ENCODE measurements around the gene SFXN3. TPM values are rescaled to one million over a fixed set of nuclear protein-coding genes. Genes with fewer than 3 reads are reported as not detected.

SFXN3 gene
- total and polyA plus RNA-seq, 7 donors = 9.5 to 57.1 (median 17.5) TPM

DNA sequence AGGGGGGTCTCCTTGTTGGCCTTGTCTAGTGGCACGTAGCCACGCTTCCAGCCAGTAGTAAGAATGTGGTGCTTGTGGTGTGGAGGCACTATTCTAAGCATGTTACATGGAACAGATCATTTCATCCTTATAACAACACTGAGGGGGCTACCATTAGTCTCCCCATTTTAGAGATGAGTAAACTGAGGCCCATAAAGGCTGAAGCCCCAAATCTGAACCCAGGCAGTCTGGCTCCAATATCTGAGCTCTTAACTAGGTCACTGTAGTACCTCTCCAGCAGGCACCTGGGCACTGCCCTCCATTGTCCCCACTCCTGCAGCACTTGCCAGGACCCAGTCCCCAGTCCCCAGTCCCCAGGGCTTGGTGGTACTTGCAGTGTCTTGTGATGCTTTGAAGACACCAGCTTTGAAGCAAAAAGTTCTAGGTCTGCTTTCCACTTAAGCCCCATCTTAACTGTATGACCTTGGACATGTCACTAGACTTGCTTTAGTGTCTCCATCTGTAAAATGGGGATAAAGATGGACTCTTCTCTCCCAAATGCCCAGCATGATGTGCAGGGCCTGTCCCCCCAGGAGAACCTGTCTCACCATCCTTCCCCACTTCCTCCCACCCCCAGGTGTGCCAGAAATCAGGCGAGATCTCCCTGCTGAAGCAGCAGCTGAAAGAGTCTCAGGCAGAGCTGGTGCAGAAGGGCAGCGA is 25.0 kb upstream of the SFXN3 start:
- TF ChIP-seq, protein P1, sequence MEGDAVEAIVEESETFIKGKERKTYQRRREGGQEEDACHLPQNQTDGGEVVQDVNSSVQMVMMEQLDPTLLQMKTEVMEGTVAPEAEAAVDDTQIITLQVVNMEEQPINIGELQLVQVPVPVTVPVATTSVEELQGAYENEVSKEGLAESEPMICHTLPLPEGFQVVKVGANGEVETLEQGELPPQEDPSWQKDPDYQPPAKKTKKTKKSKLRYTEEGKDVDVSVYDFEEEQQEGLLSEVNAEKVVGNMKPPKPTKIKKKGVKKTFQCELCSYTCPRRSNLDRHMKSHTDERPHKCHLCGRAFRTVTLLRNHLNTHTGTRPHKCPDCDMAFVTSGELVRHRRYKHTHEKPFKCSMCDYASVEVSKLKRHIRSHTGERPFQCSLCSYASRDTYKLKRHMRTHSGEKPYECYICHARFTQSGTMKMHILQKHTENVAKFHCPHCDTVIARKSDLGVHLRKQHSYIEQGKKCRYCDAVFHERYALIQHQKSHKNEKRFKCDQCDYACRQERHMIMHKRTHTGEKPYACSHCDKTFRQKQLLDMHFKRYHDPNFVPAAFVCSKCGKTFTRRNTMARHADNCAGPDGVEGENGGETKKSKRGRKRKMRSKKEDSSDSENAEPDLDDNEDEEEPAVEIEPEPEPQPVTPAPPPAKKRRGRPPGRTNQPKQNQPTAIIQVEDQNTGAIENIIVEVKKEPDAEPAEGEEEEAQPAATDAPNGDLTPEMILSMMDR (IDR thresholded peaks at IDR 0.05) = no peak
- no peak for TF ChIP-seq POLR2AphosphoS5 (IDR thresholded peaks at IDR 0.05)
- TF ChIP-seq EP300 (IDR thresholded peaks at IDR 0.05) = no peak
- no peak for TF ChIP-seq POLR2A (IDR thresholded peaks at IDR 0.05)
- Histone ChIP-seq H3K4me1 (peaks cover 0 to 63% (median 57%) of the 10 kb centered on the region in 4 donors), H3K4me3 (no peak overlapping the region), H3K27ac (peak overlapping the region; percentile 45 to 72 (median 64)), H3K36me3 (peaks cover 17 to 53% (median 34%) of the 10 kb centered on the region in 4 donors), H3K9me3 (no peaks in the 10 kb centered on the region), H3K27me3 (no peaks in the 10 kb centered on the region)
- intact Hi-C loops (cut with DNase I) = no loop called here
- WGBS, 2 donors = 93 to 94% methylated on average over 4 of the region's 4 CpGs
- no peak for DNase-seq

DNA sequence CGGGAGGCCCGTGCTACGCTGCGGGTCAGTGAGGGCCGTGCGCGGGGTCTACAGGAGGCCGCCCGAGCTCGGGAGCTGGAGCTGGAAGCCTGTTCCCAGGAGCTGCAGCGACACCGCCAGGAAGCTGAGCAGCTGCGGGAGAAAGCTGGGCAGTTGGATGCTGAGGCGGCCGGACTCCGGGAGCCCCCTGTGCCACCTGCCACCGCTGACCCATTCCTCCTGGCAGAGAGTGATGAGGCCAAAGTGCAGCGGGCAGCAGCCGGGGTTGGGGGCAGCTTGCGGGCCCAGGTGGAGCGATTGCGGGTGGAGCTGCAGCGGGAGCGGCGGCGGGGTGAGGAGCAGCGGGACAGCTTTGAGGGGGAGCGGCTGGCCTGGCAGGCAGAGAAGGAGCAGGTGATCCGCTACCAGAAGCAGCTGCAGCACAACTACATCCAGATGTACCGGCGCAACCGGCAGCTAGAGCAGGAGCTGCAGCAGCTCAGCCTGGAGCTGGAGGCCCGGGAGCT is 24.4 kb upstream of the SFXN3 start:
- no peaks in the 10 kb centered on the region for H3K9me3 ChIP-seq

DNA sequence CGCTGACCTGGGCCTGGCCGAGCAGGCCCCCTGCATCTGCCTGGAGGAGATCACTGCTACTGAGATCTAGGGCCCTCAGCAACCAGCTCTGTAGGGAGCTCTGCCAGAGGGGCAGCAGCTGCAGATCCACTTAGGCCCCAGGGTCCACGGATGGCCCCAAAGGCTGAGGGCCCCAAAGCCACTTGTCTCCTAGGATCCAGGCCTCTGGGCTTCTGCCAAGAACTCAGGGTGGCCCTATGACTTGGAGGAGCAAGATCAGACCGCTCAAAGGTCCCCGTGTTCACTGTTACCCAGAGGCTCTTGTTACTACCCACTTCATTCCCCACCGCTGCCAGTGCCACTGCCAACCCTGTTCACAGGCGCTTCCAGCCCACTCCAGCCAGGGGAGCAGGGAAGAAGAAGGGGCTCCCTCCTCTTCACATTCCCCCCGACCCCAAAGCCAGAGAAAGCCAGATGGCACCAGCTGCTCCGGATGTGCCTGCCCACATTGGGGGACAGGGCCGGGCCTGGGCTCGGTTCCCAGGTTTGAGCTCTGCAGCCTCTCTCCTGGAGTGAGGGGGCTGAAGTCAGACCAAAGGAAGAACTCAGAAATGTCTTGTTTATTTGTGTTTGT is 23.8 kb upstream of the SFXN3 start:
- peaks cover 0 to 51% (median 47%) of the 10 kb centered on the region in 4 donors for H3K4me1 ChIP-seq
- H3K27me3 ChIP-seq = no peaks in the 10 kb centered on the region
- DNase-seq = peak; percentile 62
- H3K36me3 ChIP-seq = peaks cover 17 to 53% (median 34%) of the 10 kb centered on the region in 4 donors
- TF ChIP-seq POLR2AphosphoS5 (IDR thresholded peaks at IDR 0.05) = peak in 1 of 4 donors; percentile 7
- no peak for TF ChIP-seq POLR2A (IDR thresholded peaks at IDR 0.05)
- peak overlapping the region; percentile 45 to 72 (median 64) for H3K27ac ChIP-seq
- no peak overlapping the region for H3K4me3 ChIP-seq
- H3K9me3 ChIP-seq = no peaks in the 10 kb centered on the region
- intact Hi-C loops (cut with DNase I) = no loop called here
- 69 to 73% methylated on average over 11 of the region's 11 CpGs for WGBS, 2 donors

More for the DNA sequence above, 24.4 kb upstream of the SFXN3 start:
- Histone ChIP-seq H3K36me3 (peaks cover 17 to 53% (median 34%) of the 10 kb centered on the region in 4 donors), H3K27me3 (no peaks in the 10 kb centered on the region), H3K4me3 (no peak overlapping the region), H3K4me1 (peaks cover 0 to 56% (median 50%) of the 10 kb centered on the region in 4 donors), H3K27ac (peak overlapping the region; percentile 45 to 72 (median 64))
- peak; percentile 86 for DNase-seq
- TF ChIP-seq EP300 (IDR thresholded peaks at IDR 0.05) = no peak
- peak in 2 of 4 donors; percentile 29 to 35 for TF ChIP-seq POLR2AphosphoS5 (IDR thresholded peaks at IDR 0.05)
- TF ChIP-seq, protein P1 (IDR thresholded peaks at IDR 0.05) = no peak
- no peak for TF ChIP-seq POLR2A (IDR thresholded peaks at IDR 0.05)
- intact Hi-C loops (cut with DNase I) = no loop called here
- WGBS, 2 donors = 78 to 84% methylated on average over 33 of the region's 33 CpGs

DNA sequence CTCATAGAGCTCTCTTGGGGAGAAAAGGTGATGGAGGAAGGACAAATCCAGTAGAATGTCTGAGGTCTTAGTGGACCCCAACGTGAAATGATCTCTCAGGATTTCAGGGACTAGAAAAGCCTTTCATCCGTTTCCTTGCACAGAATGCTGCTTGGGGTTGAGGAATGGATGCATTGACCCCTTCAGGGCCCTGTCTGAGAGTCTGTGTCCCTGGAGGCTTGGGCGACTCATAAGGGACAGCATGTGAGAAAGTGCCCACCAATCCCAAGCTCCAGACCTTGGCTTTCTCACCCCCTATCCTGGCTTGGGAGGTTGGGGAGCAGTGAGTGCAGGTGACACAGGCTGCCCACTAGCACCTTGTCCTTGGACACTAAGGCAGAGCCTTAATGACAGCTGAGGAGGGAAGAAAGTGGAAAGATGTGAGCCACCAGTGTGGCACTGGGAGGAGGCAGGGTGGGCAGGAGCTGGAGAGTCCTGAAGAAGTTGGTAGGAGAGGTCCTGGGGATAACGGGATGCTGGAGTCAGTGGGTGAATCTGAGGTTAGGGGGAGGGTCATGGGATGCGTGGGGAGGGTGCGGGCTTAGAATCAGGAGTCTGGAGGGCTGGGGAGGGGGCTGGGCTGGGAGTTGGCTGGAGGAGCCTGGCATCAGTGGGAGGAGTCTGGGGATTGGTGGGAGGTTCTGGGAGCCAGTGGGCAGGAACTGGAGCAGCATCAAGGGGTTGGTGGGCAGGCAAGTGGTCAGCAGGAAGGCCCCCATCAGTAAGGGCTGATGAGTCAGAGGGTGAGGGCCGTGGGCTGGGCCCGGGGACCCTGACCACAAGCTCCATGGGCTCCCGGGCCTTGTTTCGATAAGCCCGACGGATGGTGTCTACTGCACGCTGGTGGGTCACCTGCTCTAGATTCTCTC is 22.9 kb upstream of the SFXN3 start:
- peak overlapping the region; percentile 45 to 72 (median 64) for H3K27ac ChIP-seq
- H3K9me3 ChIP-seq = no peaks in the 10 kb centered on the region
- intact Hi-C loops (cut with DNase I) = no loop called here
- no peak for DNase-seq
- peaks cover 13 to 44% (median 30%) of the 10 kb centered on the region in 4 donors for H3K36me3 ChIP-seq
- 63 to 76% methylated on average over 13 of the region's 13 CpGs for WGBS, 2 donors
- H3K4me1 ChIP-seq = peaks cover 0 to 49% (median 48%) of the 10 kb centered on the region in 4 donors
- no peak overlapping the region for H3K4me3 ChIP-seq
- H3K27me3 ChIP-seq = no peaks in the 10 kb centered on the region
- TF ChIP-seq POLR2A (IDR thresholded peaks at IDR 0.05) = no peak
- TF ChIP-seq, protein P1 (IDR thresholded peaks at IDR 0.05) = no peak
- TF ChIP-seq POLR2AphosphoS5 (IDR thresholded peaks at IDR 0.05) = peak in 2 of 4 donors; percentile 29 to 51

Data from sigmoid colon (tissue), 7 donors.